Caco-2 (cell line): ENCODE measurements around the gene CXCL5. TPM values are rescaled to one million over a fixed set of nuclear protein-coding genes. Genes with fewer than 3 reads are reported as not detected.

ENCODE experiments used
- BruUV-seq: library from RNA; stranded (reverse); fragments of 400-500 nt; replicated peaks from 2 replicates; lab custom pipeline; 2021; lab: Mats Ljungman, UMichigan
- CTCF ChIA-PET: fragments of 300-600 bp; sonication (Branson Sonifier 250); formaldehyde crosslinking; loops from one replicate; lab custom pipeline; 2022; ENCODE audit warnings: antibody characterized with exemption; lab: Charles Lee
- POLR2A ChIA-PET: fragments of 300-600 bp; sonication (Branson Sonifier 250); formaldehyde crosslinking; loops from one replicate; lab custom pipeline; 2022; ENCODE audit warnings: antibody characterized with exemption; lab: Charles Lee
- DNase-seq, 2 experiments: peaks; one replicate each; pipeline versions ENCODE4 v3.0.0 to v3.0.0-alpha.2; 2020 to 2022
- H3K27me3 ChIP-seq: replicated peaks from 2 replicates; pipeline ENCODE4 v1.6.0; 2011; ENCODE audit warnings: low read length; ENCODE audit not compliant: control insufficient read depth, insufficient read depth
- H3K36me3 ChIP-seq: 2 replicates; pipeline ENCODE4 v1.5.1; 2011; ENCODE audit warnings: low read length; ENCODE audit not compliant: control insufficient read depth, insufficient read depth
- H3K4me1 ChIP-seq: fragments of 250-450 bp; sonication (Bioruptor Pico); 2 replicates; pipeline ENCODE4 v1.5.1; 2020; ENCODE audit warnings: mild to moderate bottlenecking
- H3K4me3 ChIP-seq: 2 replicates; pipeline ENCODE4 v1.5.1; 2011; ENCODE audit warnings: low read depth, mild to moderate bottlenecking, control low read depth, low read length
- H3K9me3 ChIP-seq: fragments of 250-450 bp; sonication (Bioruptor Pico); 2 replicates; pipeline ENCODE4 v1.5.1; 2020; ENCODE audit warnings: mild to moderate bottlenecking, moderate library complexity
- H3K27ac Mint-ChIP-seq: one replicate; pipeline ENCODE4 v1.8.0; 2022; ENCODE audit warnings: mixed read lengths; ENCODE audit not compliant: unreplicated experiment
- H3K27me3 Mint-ChIP-seq: one replicate; pipeline ENCODE4 v1.8.0; 2022; ENCODE audit warnings: mixed read lengths; ENCODE audit not compliant: insufficient read depth, unreplicated experiment
- H3K36me3 Mint-ChIP-seq: one replicate; pipeline ENCODE4 v1.8.0; 2022; ENCODE audit warnings: mild to moderate bottlenecking, mixed read lengths; ENCODE audit not compliant: insufficient read depth, unreplicated experiment
- H3K4me1 Mint-ChIP-seq: one replicate; pipeline ENCODE4 v1.8.0; 2022; ENCODE audit warnings: low read depth, mixed read lengths; ENCODE audit not compliant: unreplicated experiment
- H3K4me3 Mint-ChIP-seq: one replicate; pipeline ENCODE4 v1.8.0; 2022; ENCODE audit warnings: mild to moderate bottlenecking, moderate library complexity, mixed read lengths; ENCODE audit not compliant: unreplicated experiment
- H3K9me3 Mint-ChIP-seq: one replicate; pipeline ENCODE4 v1.8.0; 2022; ENCODE audit warnings: mixed read lengths; ENCODE audit not compliant: unreplicated experiment
- CTCF ChIP-seq, 2 experiments: fragments of 200-600 bp in 1 of 2; IDR thresholded peaks; 1 replicate in 1 of 2; 2 replicates in 1 of 2; pipeline versions ENCODE4 v1.5.1 to v1.8.0; 2011 to 2022; ENCODE audit warnings: antibody characterized with exemption in 1 of 2, control low read depth in 1 of 2, inconsistent platforms in 1 of 2, low read depth in 1 of 2, low read length in 1 of 2, mild to moderate bottlenecking in 1 of 2, moderate library complexity in 1 of 2; ENCODE audit not compliant: insufficient read depth in 1 of 2, severe bottlenecking in 1 of 2, unreplicated experiment in 1 of 2
- intact Hi-C: fragments of 100-400 bp; cut with micrococcal nuclease; formaldehyde crosslinking; loops from one replicate; pipeline ENCODE4 v1.10.0; 2022; ENCODE audit not compliant: unreplicated experiment
- total RNA-seq: library from RNA; stranded (reverse); gene quantifications from 2 replicates; pipeline ENCODE4 v1.2.3, GENCODE V29; 2022

CXCL5 gene
- total RNA-seq, 1 experiment from 2014 or later: not detected

DNA sequence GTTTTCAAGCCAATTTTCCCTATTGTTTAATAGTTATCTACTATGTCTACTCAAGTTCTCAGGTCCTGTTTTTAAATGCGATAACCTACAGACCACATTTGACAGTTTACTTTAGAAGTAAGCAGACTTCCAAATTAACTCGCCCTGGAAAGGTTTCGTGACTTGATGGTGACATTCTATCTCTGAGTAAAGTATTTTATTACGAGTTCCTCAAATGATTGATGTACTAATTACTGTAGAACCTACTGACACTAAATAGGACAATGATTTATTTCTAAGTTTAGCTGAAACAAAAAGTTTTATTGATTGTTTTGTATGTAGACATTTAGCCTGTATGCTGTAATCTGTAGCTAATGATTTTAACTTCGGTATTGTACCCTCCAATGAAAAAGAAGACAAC, 8.5 kb downstream of the CXCL5 start:
- Mint-ChIP-seq H3K4me1 (peaks cover 4% of the 10 kb centered on the region), H3K27me3 (no peaks in the 10 kb centered on the region), H3K9me3 (no peaks in the 10 kb centered on the region), H3K27ac (no peak overlapping the region), H3K36me3 (no peaks in the 10 kb centered on the region), H3K4me3 (no peak overlapping the region)
- POLR2A ChIA-PET: no interaction called here
- no peak for TF ChIP-seq CTCF (IDR thresholded peaks at IDR 0.05; ENCODE audit: insufficient read depth in 1 of 2, low read depth in 1 of 2, low read length in 1 of 2, severe bottlenecking in 1 of 2, unreplicated experiment in 1 of 2)
- BruUV-seq: no TSS peak
- H3K27me3 ChIP-seq: no peaks in the 10 kb centered on the region
- no peaks in the 10 kb centered on the region for H3K36me3 ChIP-seq
- H3K4me3 ChIP-seq: no peak overlapping the region
- DNase-seq: no peak
- no peaks in the 10 kb centered on the region for H3K9me3 ChIP-seq
- CTCF ChIA-PET: no interaction called here
- intact Hi-C loops: no loop called here
- no peaks in the 10 kb centered on the region for H3K4me1 ChIP-seq

DNA sequence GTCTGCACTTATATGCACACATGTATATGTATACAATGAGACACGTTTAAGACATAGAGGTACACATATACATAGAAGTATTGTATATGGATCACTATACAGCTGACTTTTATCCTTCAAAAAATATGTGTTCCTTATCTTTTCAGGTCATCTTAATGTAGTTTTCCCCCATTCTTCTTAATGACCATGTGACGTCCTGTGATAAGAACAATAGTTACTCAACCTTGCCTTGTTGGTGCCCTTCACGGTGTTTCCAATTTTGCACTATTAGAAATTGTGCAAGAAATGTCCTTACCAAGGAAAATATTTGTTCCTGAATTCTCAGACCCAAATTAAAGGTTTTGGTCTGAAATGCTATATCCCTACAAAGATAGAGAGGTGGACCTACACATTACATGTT, 9.4 kb downstream of the CXCL5 start:
- no TSS peak for BruUV-seq
- Histone ChIP-seq H3K36me3 (no peaks in the 10 kb centered on the region), H3K4me1 (no peaks in the 10 kb centered on the region), H3K4me3 (no peak overlapping the region), H3K27me3 (no peaks in the 10 kb centered on the region), H3K9me3 (no peaks in the 10 kb centered on the region)
- intact Hi-C loops: no loop called here
- H3K27ac Mint-ChIP-seq: no peak overlapping the region
- H3K4me1 Mint-ChIP-seq: peaks cover 4% of the 10 kb centered on the region
- no peaks in the 10 kb centered on the region for H3K36me3 Mint-ChIP-seq
- ChIA-PET CTCF (no interaction called here), POLR2A (no interaction called here)
- TF ChIP-seq CTCF (IDR thresholded peaks at IDR 0.05; ENCODE audit: insufficient read depth in 1 of 2, low read depth in 1 of 2, low read length in 1 of 2, severe bottlenecking in 1 of 2, unreplicated experiment in 1 of 2): no peak
- DNase-seq: no peak
- no peak overlapping the region for H3K4me3 Mint-ChIP-seq
- H3K27me3 Mint-ChIP-seq: no peaks in the 10 kb centered on the region
- no peaks in the 10 kb centered on the region for H3K9me3 Mint-ChIP-seq

GRCh38 chr4:73988061-73988460, 10.4 kb downstream of the CXCL5 start, which contains the start of gene PPBP:
Gene PPBP (minus strand): TSS chr4:73988190. CDS start chr4:73988103, 87 bp downstream.
- no peak within 1 kb of the TSS for H3K4me3 Mint-ChIP-seq
- no TSS peak for BruUV-seq
- H3K4me1 ChIP-seq: no peaks in the 10 kb centered on the region
- H3K27me3 Mint-ChIP-seq: no peaks in the 10 kb centered on the region
- CTCF ChIA-PET: no interaction called here
- no peaks in the 10 kb centered on the region for H3K27me3 ChIP-seq
- no peaks in the 10 kb centered on the region for H3K36me3 Mint-ChIP-seq
- H3K9me3 Mint-ChIP-seq: no peaks in the 10 kb centered on the region
- H3K4me3 ChIP-seq: no peak within 1 kb of the TSS
- H3K36me3 ChIP-seq: no peaks in the 10 kb centered on the region
- peaks cover 4% of the 10 kb centered on the region for H3K4me1 Mint-ChIP-seq
- no peak for DNase-seq
- intact Hi-C loops: no loop called here
- H3K9me3 ChIP-seq: no peaks in the 10 kb centered on the region
- POLR2A ChIA-PET: no interaction called here
- H3K27ac Mint-ChIP-seq: no peak within 1 kb of the TSS
- no peak for TF ChIP-seq CTCF (IDR thresholded peaks at IDR 0.05; ENCODE audit: insufficient read depth in 1 of 2, low read depth in 1 of 2, low read length in 1 of 2, severe bottlenecking in 1 of 2, unreplicated experiment in 1 of 2)
